NOMO-1 treated with dmso at 0.1 percent for 144 hours (cell line): ENCODE measurements around the gene ADAD1.

Experiments
- DNase-seq: peaks from one replicate; lab custom pipeline; 2025; ENCODE audit not compliant: unreplicated experiment; lab: John Stamatoyannopoulos, UW

The ADAD1 gene

GRCh38 chr4:122453384-122453995 is 74.7 kb downstream of the ADAD1 start:
- no peak for DNase-seq

DNA sequence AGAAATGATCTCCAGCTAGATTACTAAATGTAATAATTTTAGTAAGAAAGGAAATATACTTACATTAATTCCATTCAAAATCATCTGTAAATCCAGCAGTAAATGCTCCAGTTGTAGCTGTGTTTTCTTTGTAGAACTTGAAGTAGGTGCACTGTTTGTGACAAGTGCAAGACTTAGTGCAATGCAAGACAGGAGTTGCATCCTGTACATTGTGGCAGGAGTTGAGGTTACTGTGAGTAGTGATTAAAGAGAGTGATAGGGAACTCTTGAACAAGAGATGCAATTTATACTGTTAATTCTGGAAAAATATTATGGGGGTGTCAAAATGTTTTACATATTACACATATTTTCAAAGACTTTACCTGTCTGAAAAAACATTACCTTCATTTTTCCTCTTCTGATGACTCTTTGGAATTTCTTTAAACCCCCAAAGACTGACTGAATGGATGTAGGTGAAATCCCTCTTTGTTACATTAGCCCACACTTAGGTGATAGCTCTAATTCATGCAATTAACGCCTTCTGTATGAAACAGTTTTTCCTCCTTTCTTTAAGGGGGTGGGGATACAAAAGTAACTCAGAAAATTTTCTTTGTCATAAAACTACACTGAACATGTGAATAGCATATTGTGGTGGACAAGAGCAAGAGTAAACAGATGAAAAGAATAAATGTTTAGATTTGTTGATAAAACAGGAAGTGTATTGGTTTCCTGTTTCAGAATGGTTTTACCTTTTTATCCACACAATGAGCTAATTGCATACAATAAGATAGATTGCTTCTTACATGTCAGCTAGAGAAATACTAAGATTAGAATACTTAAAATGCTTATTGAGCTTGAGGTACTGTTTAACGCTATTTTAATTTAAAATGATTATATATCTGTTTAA is 77.7 kb downstream of the ADAD1 start, which contains the start of gene IL2:
TSS of gene IL2 (minus strand) at position 495 of the 886 bp plus-strand sequence. CDS start at position 210, 285 bp downstream.
- DNase-seq = no peak

DNA sequence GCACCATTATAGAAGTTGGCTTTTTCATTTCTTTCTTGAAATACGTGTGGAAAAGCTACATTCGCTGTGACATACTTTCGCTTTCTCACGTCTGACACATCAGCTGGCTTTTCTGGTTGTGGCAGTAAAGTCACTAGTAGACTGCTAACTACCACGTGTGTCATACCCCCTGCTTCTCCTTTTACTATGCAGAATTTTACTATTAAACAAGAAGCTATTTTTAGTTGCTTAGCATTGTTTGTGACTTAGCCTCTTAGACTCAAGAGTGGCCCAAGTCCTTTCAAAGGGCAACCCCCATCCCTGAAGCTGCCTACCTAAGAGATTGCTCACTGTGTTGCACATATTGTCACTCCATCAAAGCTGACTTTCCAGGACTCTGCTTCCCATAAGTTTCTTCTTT is 79.8 kb downstream of the ADAD1 start:
- peak; percentile 37 for DNase-seq

DNA sequence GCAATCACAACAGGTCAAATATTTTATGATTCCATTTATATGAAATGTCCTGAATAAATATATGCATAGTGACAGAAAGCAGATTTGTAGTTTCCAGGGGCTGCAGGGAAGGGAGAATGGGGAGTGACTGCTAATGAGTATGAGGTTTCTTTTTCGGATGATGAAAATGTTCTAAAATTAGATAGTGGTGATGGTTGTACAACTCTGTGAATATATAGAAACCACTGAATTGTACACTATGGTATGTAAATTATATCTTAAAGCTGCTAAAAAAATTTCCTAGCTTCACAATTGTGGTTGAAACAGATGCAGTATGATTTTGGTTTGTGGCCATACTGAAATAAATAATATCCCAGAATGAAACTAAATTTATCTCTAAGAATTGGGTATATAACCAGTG is 90.6 kb downstream of the ADAD1 start:
- DNase-seq = no peak

- no peak for DNase-seq
These were observed 96.4 kb downstream of the ADAD1 start for GRCh38 chr4:122475233-122475632.

DNA sequence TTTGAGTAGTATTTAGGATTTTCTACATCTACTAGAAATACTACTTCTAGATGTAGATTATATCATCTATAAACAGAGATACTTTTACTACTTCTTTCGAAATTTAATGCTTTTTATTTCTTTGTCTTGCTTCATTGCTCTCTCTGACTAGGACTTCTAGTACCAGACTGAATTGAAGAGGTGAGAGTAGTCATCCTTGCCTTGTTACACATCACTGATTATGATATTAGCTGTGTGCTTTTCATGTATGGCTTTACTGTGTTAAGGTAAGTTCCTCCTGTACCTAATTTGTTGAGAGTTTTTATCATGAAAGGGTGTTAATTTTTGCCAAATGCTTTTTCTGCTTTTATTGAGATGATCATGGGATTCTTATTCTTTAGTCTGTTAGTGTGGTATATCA is 97.3 kb downstream of the ADAD1 start:
- no peak for DNase-seq

DNA sequence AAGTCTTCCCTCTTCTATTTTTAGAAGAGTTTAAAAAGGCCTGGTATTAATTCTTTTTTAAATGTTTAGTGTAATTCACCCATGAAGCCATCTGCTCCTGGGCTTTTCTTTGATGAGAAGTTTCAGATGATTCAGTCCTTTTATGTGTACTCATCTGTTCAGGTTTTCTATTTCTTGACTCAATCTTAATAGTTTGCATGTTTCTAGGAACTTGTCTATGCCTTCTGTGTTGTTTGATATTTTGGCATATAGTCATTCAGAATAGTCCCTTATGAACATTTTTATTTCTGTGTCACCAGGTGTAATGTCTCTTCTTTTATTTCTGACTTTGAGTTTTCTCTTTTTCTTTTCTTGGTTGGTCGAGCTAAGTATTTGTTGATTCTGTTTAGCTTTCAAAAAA is 97.9 kb downstream of the ADAD1 start:
- no peak for DNase-seq
